Bronchial epithelial cell (primary cell): ENCODE results near the gene BABAM2. TPM values are rescaled to one million over a fixed set of nuclear protein-coding genes. Genes with fewer than 3 reads are reported as not detected.

Experiments
- DNase-seq: peaks from one replicate; pipeline ENCODE4 v3.0.0-alpha.2; 2010; ENCODE audit warnings: low read depth
- FAIRE-seq: peaks from 2 replicates; lab custom pipeline; 2011; peaks lifted over from hg19 to GRCh38; lab: Jason Lieb, UNC
- H3K27me3 ChIP-seq: 2 replicates; pipeline ENCODE4 v1.5.1; 2011; ENCODE audit warnings: low read length; ENCODE audit not compliant: control insufficient read depth, insufficient read depth
- H3K36me3 ChIP-seq: 2 replicates; pipeline ENCODE4 v1.5.1; 2011; ENCODE audit warnings: low read length; ENCODE audit not compliant: control insufficient read depth, insufficient read depth
- H3K4me3 ChIP-seq: 2 replicates; pipeline ENCODE4 v1.5.1; 2011; ENCODE audit warnings: mild to moderate bottlenecking, low read depth, low read length, control low read depth
- total RNA-seq: library from RNA; depleted of rRNA; stranded (reverse); fragments of >200 nt; gene quantifications from 2 replicates; pipeline ENCODE4 v1.2.1, GENCODE V29; 2014
- TF ChIP-seq, protein P1 (sequence below): IDR thresholded peaks from 2 replicates; pipeline ENCODE4 v1.5.1; 2011; ENCODE audit warnings: mild to moderate bottlenecking, moderate library complexity, low read length, control low read depth, inconsistent platforms; ENCODE audit not compliant: insufficient read depth, severe bottlenecking

Gene BABAM2
- total RNA-seq, 1 donor from 2014 or later = 8.4 TPM

DNA sequence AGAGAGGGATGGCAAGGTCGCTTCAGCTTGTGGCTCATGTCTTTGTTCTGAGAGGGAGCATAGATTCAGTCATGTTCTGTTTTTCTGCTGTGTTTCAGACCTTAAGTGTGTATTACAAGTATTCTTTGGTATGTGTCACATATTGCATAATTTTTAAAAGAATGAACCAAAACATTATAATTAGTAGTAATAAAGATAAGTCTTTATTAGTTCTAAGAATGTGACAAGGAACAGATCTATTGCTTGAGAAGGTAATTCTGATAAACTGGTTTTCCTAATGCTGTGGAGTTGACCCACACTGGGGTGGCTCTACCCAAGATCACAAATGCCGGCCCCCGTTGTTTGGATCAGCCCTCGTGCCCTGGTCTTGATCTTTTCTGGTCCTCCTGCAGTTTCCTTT is 377.9 kb downstream of the BABAM2 start:
- FAIRE-seq (no peak), DNase-seq (peak; percentile 50)
- no peak overlapping the region for H3K4me3 ChIP-seq
- TF ChIP-seq, protein P1, sequence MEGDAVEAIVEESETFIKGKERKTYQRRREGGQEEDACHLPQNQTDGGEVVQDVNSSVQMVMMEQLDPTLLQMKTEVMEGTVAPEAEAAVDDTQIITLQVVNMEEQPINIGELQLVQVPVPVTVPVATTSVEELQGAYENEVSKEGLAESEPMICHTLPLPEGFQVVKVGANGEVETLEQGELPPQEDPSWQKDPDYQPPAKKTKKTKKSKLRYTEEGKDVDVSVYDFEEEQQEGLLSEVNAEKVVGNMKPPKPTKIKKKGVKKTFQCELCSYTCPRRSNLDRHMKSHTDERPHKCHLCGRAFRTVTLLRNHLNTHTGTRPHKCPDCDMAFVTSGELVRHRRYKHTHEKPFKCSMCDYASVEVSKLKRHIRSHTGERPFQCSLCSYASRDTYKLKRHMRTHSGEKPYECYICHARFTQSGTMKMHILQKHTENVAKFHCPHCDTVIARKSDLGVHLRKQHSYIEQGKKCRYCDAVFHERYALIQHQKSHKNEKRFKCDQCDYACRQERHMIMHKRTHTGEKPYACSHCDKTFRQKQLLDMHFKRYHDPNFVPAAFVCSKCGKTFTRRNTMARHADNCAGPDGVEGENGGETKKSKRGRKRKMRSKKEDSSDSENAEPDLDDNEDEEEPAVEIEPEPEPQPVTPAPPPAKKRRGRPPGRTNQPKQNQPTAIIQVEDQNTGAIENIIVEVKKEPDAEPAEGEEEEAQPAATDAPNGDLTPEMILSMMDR = no peak
- no peaks in the 10 kb centered on the region for H3K36me3 ChIP-seq
- H3K27me3 ChIP-seq = no peaks in the 10 kb centered on the region

DNA sequence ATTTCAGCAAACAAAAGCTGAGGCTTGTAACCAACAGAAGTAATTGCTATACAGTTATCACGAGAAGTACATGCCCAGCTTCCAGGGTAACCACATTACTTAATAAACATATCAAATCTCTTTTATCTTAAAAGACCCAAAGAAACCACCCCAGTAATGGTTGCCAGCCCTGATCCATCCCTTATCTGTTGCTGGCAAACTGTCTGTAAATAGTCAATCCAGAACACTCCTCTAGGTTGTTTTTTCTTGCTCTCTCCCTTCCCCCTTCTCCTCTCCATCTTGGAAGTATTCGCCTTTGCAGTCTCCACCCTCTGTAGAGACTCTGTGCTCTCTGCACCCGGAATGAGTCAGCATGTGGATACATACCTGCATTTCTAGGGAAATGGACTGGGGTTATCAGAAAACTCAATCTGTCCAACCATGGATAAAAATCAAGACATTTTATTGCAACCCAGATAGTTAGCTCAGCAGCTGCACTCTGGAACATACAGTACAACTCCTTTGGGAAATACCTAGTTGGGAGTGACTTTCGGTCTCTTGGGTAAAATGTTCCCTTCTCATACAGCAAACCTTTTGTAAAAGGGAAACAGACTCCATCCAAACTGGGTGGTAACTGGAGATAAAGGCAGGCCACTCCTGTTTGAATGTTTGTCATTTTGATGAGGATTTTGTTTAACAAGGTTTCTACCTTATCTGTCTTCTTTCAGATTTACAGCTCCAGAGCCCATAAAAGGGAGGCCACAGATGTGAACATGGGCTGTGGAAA is 378.7 kb downstream of the BABAM2 start:
- Histone ChIP-seq H3K36me3 (no peaks in the 10 kb centered on the region), H3K27me3 (no peaks in the 10 kb centered on the region), H3K4me3 (no peak overlapping the region)
- TF ChIP-seq, protein P1 = no peak
- FAIRE-seq (no peak), DNase-seq (peak; percentile 79)

- DNase-seq = no peak
- H3K4me3 ChIP-seq = no peak overlapping the region
- no peak for FAIRE-seq
These were observed 380.1 kb downstream of the BABAM2 start for GRCh38 chr2:28270456-28271152.

DNA sequence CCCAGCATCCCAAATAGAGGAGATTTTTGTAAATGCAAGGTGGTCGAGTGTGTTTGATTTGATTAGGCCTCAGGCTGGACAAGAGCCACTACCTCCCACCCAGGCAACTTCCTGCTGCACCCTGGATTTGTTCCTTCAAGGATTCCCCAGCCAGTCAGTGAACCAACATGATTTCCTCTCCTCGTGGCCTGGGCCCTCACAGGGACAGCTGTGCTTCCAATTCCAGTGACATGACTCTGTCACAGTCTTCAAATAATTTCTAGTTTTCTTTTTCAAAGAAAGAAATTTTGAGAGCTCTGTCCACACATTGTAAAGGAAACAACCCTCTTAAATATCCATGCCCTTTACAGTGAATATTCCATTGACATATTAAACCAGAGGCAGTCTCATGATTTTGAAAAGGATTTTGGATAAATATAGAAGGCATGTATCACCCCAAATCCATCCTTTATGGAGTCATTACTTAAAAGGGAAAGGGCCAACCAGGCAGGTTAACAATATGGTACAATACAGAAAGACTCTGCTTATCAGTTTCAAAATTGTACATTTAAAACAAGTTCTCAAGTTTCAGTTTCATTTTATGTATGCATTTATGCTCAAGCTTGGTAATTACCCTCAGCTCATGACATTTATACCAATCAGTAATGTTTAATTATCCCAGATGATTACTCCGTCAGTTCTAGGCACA is 380.8 kb downstream of the BABAM2 start:
- FAIRE-seq = no peak

More at GRCh38 chr2:28270456-28271152, 380.1 kb downstream of the BABAM2 start:
- no peaks in the 10 kb centered on the region for H3K27me3 ChIP-seq
- TF ChIP-seq, protein P1 = no peak
- H3K36me3 ChIP-seq = no peaks in the 10 kb centered on the region

DNA sequence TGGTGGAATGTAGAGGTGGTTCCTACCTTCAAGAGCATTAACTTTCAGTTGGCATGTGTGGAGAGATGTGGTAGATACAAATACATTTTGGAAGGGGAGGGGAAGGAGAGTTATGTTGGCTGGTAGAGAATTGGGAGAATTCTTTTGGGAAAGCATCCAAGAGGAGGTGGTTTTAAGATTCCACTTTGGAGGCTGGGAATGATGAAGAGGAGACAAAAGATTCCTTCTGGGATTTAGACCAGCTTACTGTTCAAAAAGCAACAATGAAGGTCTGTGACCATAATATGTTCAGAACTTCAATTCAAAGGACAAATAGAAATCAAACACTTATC is 381.4 kb downstream of the BABAM2 start:
- H3K36me3 ChIP-seq = no peaks in the 10 kb centered on the region
- FAIRE-seq (no peak), DNase-seq (no peak)
- no peak overlapping the region for H3K4me3 ChIP-seq
- H3K27me3 ChIP-seq = no peaks in the 10 kb centered on the region
- TF ChIP-seq, protein P1 = no peak

More for the DNA sequence above, 380.8 kb downstream of the BABAM2 start:
- no peak for DNase-seq
- Histone ChIP-seq H3K4me3 (no peak overlapping the region), H3K27me3 (no peaks in the 10 kb centered on the region), H3K36me3 (no peaks in the 10 kb centered on the region)
- TF ChIP-seq, protein P1 = no peak
